Measurements from ENCODE around the gene KANK2. TPM values are rescaled to one million over a fixed set of nuclear protein-coding genes. Genes with fewer than 3 reads are reported as not detected.
A peak's percentile ranks its signal among the peaks of the same experiment; 100 is the strongest.
"Not testable (repeated sequence)": the region's sequence is repeated elsewhere in the genome, so short reads cannot be mapped to it uniquely, and the experiment has no call there.

The KANK2 gene
- polyA plus RNA-seq, 1 donor, result 75.5 TPM

DNA sequence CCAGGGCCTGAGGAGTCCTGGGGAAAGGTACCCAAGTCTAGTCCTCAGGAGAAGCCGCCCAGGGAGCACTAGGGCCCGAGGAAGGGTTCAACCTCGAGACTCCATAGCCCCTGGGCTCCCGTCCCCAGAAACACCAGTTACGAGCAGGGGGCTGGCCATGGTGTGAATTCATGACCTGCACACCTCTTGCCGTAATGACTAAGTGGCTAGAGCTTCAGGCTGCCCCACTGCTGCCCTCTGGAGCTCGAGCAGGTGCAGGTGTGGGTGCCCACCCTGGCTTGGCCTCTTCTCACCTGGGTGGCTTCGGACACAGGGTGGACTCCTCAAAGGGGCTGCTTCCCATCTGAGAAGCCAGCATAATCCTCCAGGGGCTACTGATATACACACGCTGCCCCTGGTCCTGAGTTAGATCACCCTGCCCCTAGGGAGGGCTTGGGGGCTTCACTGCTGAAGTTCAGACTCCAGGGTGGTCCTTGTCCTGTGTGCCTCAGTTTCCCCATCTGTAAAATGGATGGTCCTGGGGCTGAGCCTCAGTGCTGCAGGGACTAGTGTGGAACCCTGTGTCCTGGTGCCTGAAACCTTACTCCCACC, 55.3 kb downstream of the KANK2 start:
- peaks cover 9% of the 10 kb centered on the region for H3K36me3 ChIP-seq (ENCODE audit: control insufficient read depth, insufficient read depth, low read length)
- WGBS (ENCODE audit: insufficient coverage, low lambda C conversion rate), result no CpG with 5 or more reads among the region's 9 CpGs
- H3K27ac ChIP-seq (ENCODE audit: low read length), result peak overlapping the region; percentile 44
- peaks cover 4% of the 10 kb centered on the region for H3K9me3 ChIP-seq (ENCODE audit: control insufficient read depth, low read depth, low read length)
- peaks cover 42% of the 10 kb centered on the region for H3K4me1 ChIP-seq (ENCODE audit: control insufficient read depth, insufficient read depth, low read length)
- H3K4me3 ChIP-seq (ENCODE audit: low read length), result no peak overlapping the region
- peak in 1 of 2 donors; percentile 13 for DNase-seq
- H3K27me3 ChIP-seq (ENCODE audit: control insufficient read depth, insufficient read depth, low read length), result no peaks in the 10 kb centered on the region

DNA sequence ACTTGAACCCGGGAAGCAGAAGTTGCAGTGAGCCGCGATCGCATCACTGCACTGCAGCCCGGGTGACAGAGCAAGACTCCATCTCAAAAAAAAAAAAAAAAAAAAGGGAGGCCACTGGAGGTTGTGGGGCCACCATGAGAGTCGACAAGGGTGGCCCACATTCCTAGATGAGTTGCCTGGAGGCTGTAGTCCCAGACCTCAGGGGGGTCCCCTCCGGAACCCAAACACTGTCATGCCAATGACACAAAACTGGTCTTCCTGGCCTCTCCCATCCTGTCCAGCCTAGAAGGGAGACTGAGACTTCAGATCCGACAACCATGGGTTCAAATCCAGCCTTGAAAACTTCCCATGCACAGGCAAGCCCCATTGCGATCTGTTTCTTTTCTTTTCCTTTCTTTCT, 56.4 kb downstream of the KANK2 start:
- Histone ChIP-seq H3K27me3 (ENCODE audit: control insufficient read depth, insufficient read depth, low read length) (no peaks in the 10 kb centered on the region), H3K4me1 (ENCODE audit: control insufficient read depth, insufficient read depth, low read length) (peaks cover 42% of the 10 kb centered on the region), H3K4me3 (ENCODE audit: low read length) (no peak overlapping the region), H3K9me3 (ENCODE audit: control insufficient read depth, low read depth, low read length) (peaks cover 4% of the 10 kb centered on the region), H3K27ac (ENCODE audit: low read length) (no peak overlapping the region), H3K36me3 (ENCODE audit: control insufficient read depth, insufficient read depth, low read length) (peaks cover 7% of the 10 kb centered on the region)
- DNase-seq, result no peak
- WGBS (ENCODE audit: insufficient coverage, low lambda C conversion rate), result 100% methylated on average over 2 of the region's 9 CpGs

DNA sequence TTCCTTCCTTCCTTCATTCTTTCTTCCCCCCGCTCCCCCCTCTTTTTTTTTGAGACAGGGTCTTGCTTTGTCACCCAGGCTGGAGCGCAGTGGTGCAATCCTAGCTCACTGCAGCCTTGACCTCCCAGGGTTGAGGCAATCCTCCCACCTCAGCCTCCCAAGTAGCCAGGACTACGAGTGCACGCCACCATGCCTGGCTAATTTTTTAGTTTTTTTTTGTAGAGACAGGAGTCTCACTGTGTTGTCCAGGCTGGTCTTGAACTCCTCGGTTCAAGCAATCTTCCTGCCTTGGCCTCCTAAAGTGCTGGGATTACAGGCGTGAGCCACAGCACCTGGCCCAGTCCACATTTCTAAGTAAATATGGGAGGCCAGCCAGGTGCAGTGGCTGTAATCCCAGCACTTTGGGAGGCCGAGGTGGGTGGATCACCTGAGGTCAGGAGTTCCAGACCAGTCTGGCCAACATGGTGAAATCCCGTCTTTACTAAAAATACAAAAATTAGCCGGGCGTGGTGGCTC, 57.3 kb downstream of the KANK2 start:
- H3K9me3 ChIP-seq (ENCODE audit: control insufficient read depth, low read depth, low read length); DNase-seq; H3K27ac ChIP-seq (ENCODE audit: low read length); H3K27me3 ChIP-seq (ENCODE audit: control insufficient read depth, insufficient read depth, low read length); H3K36me3 ChIP-seq (ENCODE audit: control insufficient read depth, insufficient read depth, low read length); H3K4me3 ChIP-seq (ENCODE audit: low read length): not testable (repeated sequence)
- H3K4me1 ChIP-seq (ENCODE audit: control insufficient read depth, insufficient read depth, low read length), result peaks cover 42% of the 10 kb centered on the region
- WGBS (ENCODE audit: insufficient coverage, low lambda C conversion rate), result 83% methylated on average over 1 of the region's 10 CpGs

DNA sequence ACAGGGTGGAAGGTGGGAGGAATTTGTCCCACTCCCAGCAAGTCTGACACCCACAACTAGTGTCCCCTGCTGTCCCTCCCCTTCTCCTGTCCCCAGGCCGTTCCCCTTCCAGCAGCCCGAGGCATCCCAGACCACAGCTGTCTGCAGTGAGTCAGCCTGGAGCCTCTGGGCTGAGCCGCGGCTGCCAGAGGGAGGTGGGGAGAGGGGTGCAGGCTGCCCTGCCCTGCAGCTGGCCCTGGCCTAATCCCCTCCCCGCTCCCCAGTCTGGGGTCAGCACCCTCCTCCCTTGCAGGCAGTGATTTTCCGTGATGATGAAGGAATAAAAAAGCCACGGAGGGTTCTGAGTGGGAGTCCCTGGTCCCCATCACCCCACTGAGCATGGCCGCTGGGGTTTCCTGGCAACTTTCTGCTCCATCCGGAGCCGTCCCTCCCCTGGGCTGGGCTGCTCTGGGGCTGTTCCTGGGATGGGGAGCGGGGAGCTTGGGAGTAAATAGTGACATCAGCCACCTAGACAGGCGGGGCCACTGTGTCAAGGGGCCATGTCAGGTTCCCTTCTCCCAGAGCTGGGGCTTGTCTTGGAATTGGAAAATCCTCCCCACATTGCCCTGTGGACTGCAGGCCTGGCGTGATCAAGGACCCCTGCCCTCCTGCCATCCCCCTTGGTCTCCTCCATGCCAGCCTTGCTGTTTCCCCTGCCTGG, 58.6 kb downstream of the KANK2 start:
- WGBS (ENCODE audit: insufficient coverage, low lambda C conversion rate), result no CpG with 5 or more reads among the region's 13 CpGs
- Histone ChIP-seq H3K4me3 (ENCODE audit: low read length) (no peak overlapping the region), H3K36me3 (ENCODE audit: control insufficient read depth, insufficient read depth, low read length) (no peaks in the 10 kb centered on the region), H3K27me3 (ENCODE audit: control insufficient read depth, insufficient read depth, low read length) (no peaks in the 10 kb centered on the region), H3K4me1 (ENCODE audit: control insufficient read depth, insufficient read depth, low read length) (peaks cover 41% of the 10 kb centered on the region), H3K27ac (ENCODE audit: low read length) (peak overlapping the region; percentile 64), H3K9me3 (ENCODE audit: control insufficient read depth, low read depth, low read length) (peaks cover 4% of the 10 kb centered on the region)
- peak; percentile 26 to 67 for DNase-seq

DNA sequence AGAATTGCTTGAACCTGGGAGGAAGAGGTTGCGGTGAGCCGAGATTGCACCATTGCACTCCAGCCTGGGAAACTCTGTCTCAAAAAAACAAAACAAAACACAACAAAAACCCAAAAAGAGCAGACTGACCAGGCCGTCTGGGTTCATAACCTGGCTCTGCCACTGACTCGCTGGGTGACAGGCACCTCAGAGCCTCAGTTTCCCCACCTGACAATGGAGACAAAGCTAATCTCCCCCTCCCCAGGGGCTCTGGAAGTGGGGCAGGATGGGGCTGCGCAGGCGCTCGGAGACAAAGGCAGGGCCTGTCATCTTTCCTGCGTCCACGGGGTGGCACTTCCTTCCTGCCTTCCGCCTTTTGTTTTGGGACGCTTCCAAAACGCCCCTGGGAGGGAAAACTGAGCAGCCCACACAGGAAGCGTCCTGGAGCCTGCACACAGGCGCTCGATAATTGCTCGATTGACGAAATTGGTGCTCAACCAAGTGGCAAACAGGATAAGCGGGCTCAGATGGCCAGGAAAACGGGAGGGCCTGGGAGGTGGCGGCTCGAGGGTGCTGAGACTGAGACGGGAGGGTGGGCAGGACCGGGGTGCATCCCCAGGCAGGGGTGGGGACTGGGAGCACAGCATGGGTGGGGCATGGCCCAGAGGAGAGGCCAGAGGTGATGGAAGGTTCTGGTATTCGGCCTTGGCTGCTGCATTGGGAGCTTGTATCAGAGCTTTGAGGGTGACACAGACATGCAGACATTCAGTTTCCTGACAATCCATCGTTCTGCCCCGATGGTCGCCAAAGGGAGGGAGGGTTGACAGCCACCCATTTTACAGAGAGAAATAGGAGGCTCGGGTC, 59.6 kb downstream of the KANK2 start:
- Histone ChIP-seq H3K4me3 (ENCODE audit: low read length) (peak overlapping the region; percentile 40), H3K27ac (ENCODE audit: low read length) (peak overlapping the region; percentile 45), H3K27me3 (ENCODE audit: control insufficient read depth, insufficient read depth, low read length) (no peaks in the 10 kb centered on the region), H3K9me3 (ENCODE audit: control insufficient read depth, low read depth, low read length) (peaks cover 4% of the 10 kb centered on the region), H3K36me3 (ENCODE audit: control insufficient read depth, insufficient read depth, low read length) (peaks cover 2% of the 10 kb centered on the region), H3K4me1 (ENCODE audit: control insufficient read depth, insufficient read depth, low read length) (peaks cover 31% of the 10 kb centered on the region)
- WGBS (ENCODE audit: insufficient coverage, low lambda C conversion rate), result 0% methylated on average over 2 of the region's 28 CpGs
- peak; percentile 65 to 72 for DNase-seq

DNA sequence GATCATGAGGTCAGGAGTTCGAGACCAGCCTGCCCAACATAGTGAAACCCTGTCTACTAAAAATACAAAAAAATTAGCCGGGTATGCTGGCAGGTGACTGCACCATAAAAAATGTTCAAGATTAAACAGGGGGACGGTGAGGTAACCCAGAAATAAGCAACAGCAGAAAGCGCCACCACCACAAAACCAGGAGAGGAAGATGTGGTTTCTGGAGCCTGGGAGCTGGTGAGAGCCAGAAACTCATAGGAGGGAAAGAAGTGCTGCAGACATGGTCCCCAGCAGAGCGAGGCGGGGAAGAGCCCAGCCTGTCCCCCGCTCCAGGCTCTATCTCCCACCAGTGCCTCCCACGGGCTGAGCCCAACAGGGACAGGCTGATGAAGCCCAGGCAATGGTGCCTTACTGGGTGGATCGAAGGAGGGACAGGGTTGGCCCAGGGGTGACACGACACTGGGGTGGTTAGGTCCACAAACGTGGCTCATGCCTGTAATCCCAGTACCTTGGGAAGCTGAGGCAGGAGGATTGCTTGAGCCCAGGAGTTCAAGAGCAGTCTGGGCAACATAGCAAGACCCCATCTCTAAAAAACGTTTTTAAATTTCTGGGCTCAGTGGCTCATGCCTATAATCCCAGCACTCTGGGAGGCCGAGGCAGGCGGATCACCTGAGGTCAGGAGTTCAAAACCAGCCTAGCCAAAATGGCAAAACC, 60.8 kb downstream of the KANK2 start:
- no CpG with 5 or more reads among the region's 14 CpGs for WGBS (ENCODE audit: insufficient coverage, low lambda C conversion rate)
- H3K4me1 ChIP-seq (ENCODE audit: control insufficient read depth, insufficient read depth, low read length), result peaks cover 19% of the 10 kb centered on the region
- no peak overlapping the region for H3K4me3 ChIP-seq (ENCODE audit: low read length)
- no peak for DNase-seq
- no peak overlapping the region for H3K27ac ChIP-seq (ENCODE audit: low read length)
- H3K9me3 ChIP-seq (ENCODE audit: control insufficient read depth, low read depth, low read length), result peaks cover 4% of the 10 kb centered on the region
- no peaks in the 10 kb centered on the region for H3K27me3 ChIP-seq (ENCODE audit: control insufficient read depth, insufficient read depth, low read length)
- H3K36me3 ChIP-seq (ENCODE audit: control insufficient read depth, insufficient read depth, low read length), result peaks cover 11% of the 10 kb centered on the region

DNA sequence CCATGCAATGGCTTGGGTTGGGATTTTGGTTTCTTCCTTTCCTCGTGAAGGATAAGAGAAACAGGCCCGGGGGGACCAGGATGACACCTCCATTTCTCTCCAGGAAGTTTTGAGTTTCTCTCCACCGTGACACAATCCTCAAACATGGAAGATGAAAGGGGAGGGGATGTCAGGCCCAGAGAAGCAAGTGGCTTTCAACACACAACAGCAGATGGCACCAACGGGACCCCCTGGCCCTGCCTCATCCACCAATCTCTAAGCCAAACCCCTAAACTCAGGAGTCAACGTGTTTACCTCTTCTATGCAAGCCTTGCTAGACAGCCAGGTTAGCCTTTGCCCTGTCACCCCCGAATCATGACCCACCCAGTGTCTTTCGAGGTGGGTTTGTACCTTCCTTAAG, 65.9 kb downstream of the KANK2 start:
- no CpG with 5 or more reads among the region's 7 CpGs for WGBS (ENCODE audit: insufficient coverage, low lambda C conversion rate)
- H3K4me3 ChIP-seq (ENCODE audit: low read length), result no peak overlapping the region
- peaks cover 52% of the 10 kb centered on the region for H3K36me3 ChIP-seq (ENCODE audit: control insufficient read depth, insufficient read depth, low read length)
- no peak for DNase-seq
- H3K4me1 ChIP-seq (ENCODE audit: control insufficient read depth, insufficient read depth, low read length), result peaks cover 8% of the 10 kb centered on the region
- H3K27me3 ChIP-seq (ENCODE audit: control insufficient read depth, insufficient read depth, low read length), result no peaks in the 10 kb centered on the region
- no peaks in the 10 kb centered on the region for H3K9me3 ChIP-seq (ENCODE audit: control insufficient read depth, low read depth, low read length)
- H3K27ac ChIP-seq (ENCODE audit: low read length), result no peak overlapping the region

DNA sequence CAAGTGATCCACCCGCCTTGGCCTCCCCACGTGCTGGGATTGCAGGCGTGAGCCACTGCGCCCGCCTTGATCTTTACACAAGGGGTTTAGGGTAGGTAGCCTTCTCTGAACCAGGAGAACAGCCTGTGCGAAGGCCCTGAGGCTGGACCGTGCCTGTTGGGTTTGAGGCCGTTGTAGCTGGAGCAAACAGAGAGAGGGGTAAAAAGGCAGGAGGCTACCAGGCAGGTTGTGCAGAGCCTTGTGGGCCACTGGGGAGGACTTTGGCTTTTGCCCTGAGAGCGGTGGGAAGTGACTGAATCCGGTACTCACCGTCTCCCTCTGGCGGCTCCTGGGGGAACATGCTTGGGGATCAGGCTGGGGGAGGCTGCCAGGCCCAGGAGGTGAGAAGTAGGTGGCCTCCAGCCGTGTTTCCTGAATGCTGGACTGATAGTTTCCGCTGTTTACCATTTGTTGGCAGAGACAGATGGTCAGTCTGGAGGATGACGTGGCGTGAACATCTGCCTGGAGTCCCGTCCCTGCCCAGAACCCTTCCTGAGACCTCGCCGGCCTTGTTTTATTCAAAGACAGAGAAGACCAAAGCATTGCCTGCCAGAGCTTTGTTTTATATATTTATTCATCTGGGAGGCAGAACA, 66.4 kb downstream of the KANK2 start:
- Histone ChIP-seq H3K9me3 (ENCODE audit: control insufficient read depth, low read depth, low read length) (no peaks in the 10 kb centered on the region), H3K4me1 (ENCODE audit: control insufficient read depth, insufficient read depth, low read length) (peaks cover 8% of the 10 kb centered on the region), H3K27me3 (ENCODE audit: control insufficient read depth, insufficient read depth, low read length) (no peaks in the 10 kb centered on the region), H3K36me3 (ENCODE audit: control insufficient read depth, insufficient read depth, low read length) (peaks cover 55% of the 10 kb centered on the region), H3K4me3 (ENCODE audit: low read length) (no peak overlapping the region), H3K27ac (ENCODE audit: low read length) (peak overlapping the region; percentile 49)
- no CpG with 5 or more reads among the region's 19 CpGs for WGBS (ENCODE audit: insufficient coverage, low lambda C conversion rate)
- peak; percentile 79 to 83 for DNase-seq

DNA sequence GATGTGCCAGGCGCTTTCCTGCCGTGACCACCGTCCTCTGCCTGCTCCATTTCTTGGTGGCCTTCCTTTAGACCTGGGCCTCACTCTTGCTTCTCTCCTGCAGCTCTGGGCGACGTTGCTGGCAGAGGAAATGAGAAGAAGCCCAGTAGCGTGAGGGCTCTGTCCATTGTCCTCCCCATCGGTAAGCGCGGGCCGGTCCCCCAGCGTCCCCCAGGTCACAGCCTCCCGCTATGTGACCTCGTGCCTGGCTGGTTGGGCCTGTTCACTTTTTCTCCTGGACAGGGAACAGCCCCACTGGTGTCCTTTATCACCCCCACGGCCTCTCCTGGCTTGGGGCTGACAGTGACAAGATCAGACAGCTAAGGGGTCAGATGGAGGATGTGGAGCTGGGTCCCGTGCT, 69.4 kb downstream of the KANK2 start:
- no peak for DNase-seq
- WGBS (ENCODE audit: insufficient coverage, low lambda C conversion rate), result no CpG with 5 or more reads among the region's 15 CpGs

More for the DNA sequence above, 69.4 kb downstream of the KANK2 start:
- Histone ChIP-seq H3K27me3 (ENCODE audit: control insufficient read depth, insufficient read depth, low read length) (no peaks in the 10 kb centered on the region), H3K27ac (ENCODE audit: low read length) (no peak overlapping the region), H3K4me1 (ENCODE audit: control insufficient read depth, insufficient read depth, low read length) (peaks cover 8% of the 10 kb centered on the region), H3K4me3 (ENCODE audit: low read length) (no peak overlapping the region), H3K9me3 (ENCODE audit: control insufficient read depth, low read depth, low read length) (no peaks in the 10 kb centered on the region), H3K36me3 (ENCODE audit: control insufficient read depth, insufficient read depth, low read length) (peaks cover 77% of the 10 kb centered on the region)
